Measurements from ENCODE around the gene HORMAD2.

HORMAD2 gene

GRCh38 chr22:30114361-30114760, 34.1 kb downstream of the HORMAD2 start:
- DNase-seq = no peak

- no peak for DNase-seq
Measured at GRCh38 chr22:30115705-30116104, 35.4 kb downstream of the HORMAD2 start.

DNA sequence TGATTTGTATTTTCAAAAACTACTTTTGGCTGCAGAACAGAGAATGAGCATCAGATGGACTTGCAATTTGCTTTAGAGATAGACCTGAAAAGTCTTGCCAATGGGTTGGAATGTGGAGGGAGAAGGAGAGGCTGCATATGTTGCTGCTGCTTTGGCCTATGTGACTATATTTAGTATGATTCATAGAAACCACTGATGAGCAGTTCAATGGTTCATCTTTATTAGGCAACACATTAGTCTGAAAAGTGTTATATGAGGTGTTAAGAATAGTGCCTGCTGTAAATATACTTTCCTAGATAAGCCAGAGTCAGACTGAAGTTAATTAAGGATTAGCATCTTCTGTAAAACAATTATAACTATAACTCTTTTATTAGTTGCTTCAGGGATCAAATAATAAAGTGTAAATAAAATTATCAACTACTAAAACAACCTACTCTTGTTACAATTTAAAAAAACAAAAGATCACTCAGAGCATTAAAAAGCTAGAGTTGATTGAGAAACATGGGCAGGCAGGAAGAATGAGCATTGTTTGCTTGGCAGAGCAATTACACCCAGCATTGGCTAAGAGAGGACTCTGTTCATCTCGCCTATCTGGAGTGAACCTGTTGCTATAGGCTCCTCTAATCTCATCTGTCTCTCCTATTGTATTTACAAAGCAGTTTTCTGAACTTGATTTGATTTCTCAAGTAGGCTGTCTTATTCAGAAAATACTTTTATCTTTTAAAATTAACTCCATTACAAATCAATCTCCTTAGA, 36.3 kb downstream of the HORMAD2 start:
- no peak for DNase-seq

DNA sequence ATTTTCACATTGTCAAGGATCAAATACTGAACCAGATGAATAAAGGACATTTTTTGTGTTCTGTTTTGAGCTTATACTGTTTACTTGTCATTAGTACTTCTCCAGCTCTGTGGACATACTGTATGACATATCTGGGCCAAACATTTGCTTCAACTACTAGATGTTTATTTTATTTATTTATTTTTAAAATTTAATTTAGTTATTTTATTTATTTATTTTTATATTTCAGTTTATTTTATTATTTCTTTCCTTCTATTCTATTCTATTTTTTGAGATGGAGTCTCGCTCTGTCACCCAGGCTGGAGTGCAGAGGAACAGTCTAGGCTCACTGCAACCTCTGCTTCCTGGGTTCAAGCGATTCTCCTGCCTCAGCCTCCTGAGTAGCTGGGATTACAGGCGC, 37.0 kb downstream of the HORMAD2 start:
- DNase-seq = no peak

- DNase-seq = no peak
Measured at GRCh38 chr22:30118291-30118690, 38.0 kb downstream of the HORMAD2 start.

DNA sequence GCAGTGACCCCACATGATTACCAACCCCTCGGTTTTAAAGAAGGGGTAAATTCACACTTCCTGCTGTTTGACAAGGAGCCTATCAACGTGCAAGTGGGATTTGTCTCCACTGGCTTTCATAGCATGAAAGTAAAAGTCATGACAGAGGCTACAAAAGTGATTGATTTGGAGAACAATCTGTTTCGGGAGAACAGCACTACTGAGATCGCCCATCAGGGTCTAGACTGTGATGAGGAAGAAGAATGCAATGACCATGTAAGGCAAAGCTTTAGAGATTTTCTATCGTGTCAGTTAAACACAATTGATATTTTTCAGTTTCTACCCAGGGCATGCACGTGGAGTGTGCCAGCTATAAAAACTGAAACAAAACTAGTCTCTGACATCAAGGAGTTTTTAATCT, 41.7 kb downstream of the HORMAD2 start:
- no peak for DNase-seq

GRCh38 chr22:30123463-30123862, 43.2 kb downstream of the HORMAD2 start:
- no peak for DNase-seq

GRCh38 chr22:30127749-30128166, 47.5 kb downstream of the HORMAD2 start:
- no peak for DNase-seq

DNA sequence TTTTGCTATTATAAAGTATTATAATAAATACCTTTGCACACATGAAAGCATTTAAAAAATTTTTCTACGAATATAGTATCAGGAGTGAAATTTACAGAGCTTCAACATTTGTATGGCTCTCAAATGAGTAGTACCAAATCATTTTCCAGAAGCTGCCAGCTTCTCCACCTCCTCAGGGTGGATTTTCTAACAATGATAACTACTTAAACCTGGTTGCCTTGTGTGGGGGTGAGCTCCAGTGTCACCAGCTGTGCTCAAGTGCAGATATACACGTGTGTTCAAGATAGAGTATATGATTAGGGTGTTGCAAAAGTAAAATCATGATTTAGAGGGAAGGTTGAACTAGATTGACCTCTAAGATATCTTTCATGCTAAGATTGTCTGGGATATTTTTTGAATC, 48.2 kb downstream of the HORMAD2 start:
- no peak for DNase-seq

DNA sequence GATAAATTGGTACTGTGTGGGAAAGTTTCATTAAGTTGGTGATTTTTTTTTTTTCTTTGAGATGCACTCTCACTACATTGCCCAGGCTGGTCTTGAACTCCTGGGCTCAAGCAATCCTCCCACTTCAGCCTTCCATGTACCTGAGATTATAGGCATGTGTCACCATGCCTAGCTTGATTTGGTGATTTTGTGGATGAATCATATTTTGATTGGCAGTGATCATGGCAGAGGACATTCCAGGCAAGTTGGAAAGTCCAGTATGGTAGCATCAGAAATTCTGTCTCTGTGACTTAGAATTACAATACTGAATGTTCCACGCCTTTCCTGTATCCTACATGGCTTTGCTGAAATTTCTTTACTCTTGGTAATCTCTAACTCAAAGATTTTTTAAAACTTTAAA, 49.4 kb downstream of the HORMAD2 start:
- DNase-seq = no peak

DNA sequence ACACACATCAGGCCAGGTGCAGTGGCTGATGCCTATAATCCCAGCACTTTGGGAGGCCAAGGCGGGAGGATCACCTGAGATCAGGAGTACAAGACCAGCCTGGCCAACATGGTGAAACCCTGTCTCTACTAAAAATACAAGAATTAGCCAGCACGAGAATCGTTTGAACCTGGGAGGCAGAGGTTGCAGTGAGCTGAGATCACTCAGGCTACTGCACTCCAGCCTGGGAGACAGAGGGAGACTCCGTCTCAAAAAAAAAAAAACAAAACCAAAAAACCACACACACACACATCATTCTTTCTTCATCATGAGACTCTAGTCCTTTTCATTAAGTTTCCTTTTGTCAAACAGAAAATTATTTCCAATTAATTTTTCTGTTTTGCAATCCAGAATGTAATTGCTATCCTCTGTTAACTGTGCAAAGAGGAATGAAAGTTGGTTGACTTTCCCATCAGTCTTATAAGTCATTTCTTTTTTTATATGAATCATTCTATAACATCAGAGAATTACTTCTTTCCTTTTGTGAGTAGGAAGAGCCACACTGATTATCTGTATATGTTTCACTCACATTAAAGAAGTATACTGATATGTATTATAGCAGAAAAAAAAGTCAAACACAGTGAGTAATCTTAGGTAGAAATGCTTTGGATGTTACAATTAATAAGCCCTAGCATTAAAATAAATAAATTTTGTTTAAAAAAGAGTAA, 52.2 kb downstream of the HORMAD2 start:
- DNase-seq = no peak

DNA sequence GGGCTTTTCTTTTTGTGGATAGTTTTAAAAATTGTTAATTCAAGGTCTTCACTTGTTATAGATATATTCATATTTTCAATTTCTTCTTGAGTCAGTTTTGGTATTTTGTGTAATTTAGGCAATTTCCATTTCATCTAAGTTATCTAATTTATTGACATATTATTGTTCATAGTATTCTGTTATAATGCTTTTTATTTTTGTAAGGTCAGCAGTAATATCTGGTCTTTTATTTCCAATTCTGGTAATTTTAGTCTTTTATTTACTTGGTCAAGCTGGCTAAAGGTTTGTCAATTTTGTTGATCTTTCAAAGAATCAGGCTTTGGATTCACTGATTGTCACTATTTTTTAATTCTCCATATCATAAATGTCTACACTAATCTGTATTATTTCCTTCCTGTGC, 60.1 kb downstream of the HORMAD2 start:
- no peak for DNase-seq

DNA sequence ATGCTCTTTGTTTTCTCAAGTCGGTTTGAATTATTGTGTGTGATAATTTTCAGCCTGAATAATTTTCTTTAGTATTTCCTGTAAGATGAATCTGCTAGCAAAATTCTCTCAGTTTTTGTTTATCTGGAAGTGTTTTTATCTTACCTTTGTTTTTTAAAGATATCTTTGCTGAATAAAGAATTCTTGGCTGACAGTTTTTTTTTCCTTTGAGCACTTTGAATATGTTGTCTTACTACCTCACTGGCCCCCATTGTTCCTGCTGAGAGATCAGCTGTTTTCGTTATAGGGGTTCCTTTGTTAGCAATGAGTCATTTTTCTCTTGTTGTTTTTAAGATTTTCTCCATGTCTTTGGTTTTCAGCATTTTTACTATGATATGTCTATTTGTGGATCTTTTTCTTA, 63.0 kb downstream of the HORMAD2 start:
- DNase-seq = no peak

GRCh38 chr22:30144391-30144790, 64.1 kb downstream of the HORMAD2 start:
- no peak for DNase-seq

- DNase-seq = no peak
Measured at GRCh38 chr22:30150212-30150611, 69.9 kb downstream of the HORMAD2 start.

DNA sequence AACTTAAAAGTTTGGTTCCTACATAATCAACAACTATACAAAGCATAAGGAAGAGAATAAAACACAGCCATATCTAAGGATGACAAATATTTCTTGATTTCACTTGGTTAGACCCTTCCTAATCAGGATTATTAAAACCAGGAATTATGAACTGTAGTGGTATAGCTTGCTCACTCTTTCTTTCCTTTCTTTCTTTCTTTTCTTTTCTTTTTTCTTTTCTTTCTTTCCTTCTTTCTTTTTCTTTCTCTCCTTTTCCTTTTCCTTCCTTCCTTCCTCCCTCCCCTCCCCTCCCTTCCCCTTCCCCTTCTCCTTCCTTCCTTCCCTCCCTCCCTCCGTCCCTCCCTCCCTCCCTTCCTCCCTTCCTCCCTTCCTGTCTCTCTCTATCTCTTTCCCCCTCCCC, 78.0 kb downstream of the HORMAD2 start:
- no peak for DNase-seq

DNA sequence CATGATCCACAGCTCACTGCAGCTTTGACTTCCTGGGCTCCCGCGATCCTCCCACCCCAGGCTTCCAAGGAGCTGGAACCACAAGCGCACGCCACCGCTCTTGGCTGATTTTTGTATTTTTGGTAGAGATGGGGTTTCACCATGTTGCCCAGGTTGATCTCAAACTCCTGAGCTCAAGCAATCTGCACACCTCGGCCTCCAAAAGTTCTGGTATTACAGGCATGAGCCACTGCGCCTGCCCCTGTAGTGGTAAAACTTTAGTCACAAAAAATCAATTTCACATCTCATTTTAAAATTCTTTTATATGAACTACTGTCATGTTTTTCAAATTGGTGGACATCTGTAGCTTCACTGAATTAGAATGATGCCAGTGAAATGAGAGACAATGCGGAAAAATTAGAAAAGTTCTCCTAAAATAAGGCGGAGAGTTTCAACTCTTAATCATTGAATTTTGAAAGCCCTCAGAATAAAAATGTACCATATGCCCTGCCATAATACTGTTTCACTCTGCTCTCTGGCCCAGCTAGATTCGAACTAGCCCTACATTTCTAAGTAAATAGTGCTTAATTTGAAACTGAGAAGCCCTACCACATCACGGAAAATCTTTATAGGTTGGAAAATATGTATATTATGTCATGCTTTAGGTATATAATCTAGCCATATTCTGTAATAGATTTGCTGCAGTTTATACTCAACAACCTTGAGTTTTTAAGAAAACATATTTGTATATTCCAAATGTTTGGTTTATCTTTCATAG, 78.7 kb downstream of the HORMAD2 start:
- DNase-seq = no peak

DNA sequence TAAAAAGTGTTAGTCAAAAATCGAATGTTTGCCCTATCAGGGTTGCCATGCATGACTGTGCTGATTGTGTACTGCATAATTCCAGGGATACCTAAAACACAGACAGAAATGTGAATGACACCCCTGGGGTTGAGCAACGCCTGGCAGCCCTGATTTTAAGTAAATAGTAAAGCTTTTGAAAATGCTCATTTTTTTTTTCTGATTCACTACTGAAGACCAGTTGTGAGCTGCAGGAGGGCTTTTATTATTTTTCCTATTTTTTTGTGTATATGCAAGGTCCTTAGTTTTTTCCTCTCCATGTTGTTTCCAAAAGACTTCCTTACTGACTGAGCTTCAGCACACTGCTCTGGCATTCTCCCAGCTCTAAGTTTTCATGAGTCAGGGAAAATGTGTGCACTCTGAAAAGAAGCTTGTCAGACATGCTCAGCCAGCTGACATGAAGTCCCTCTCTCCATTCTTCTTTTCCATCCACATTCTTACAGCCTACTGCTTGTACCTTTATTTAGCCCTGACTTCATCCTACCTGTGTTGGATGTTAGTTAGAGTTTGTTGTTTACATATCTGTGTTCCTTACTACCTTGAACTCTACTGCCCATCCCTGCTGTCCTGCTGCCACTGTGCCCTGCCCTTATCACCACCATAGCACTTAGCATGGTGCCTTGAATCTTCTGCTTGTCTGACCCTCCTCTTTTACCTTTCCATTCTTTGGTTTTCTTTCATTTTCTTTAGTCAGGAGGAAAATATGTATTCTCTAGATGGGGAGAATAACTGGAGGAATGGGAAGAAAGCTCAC, 79.5 kb downstream of the HORMAD2 start:
- no peak for DNase-seq

GRCh38 chr22:30161051-30161469, 80.8 kb downstream of the HORMAD2 start:
- no peak for DNase-seq

- no peak for DNase-seq
Measured at GRCh38 chr22:30167296-30167695, 87.0 kb downstream of the HORMAD2 start.

- no peak for DNase-seq
Measured at GRCh38 chr22:30167734-30168133, 87.5 kb downstream of the HORMAD2 start.

DNA sequence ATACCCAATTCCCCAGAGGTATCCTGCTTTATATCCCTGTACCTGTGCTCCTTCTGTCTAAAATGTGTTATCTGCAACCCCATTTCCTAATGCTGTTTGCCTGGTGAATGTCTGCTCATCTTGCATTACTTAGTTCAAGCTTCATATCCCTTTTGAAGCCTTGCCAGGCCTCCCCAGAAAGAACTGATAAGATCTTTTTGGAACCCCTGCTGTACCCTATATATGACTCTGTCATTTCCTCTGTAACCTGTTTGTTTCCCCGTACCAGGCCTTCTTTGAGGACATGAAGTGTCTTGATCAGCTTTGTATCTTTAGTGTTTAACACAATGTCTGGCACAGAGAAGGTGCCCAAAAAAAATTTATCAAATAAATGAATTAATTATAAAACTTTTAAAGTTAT, 88.7 kb downstream of the HORMAD2 start:
- no peak for DNase-seq

GRCh38 chr22:30170129-30170528, 89.9 kb downstream of the HORMAD2 start:
- no peak for DNase-seq

Measured in CD4-positive, alpha-beta T cell treated with Interferon gamma for 1 hour (primary cell).